Measurements from ENCODE around the gene GNAO1.

GRCh38 chr16:56190677-56191155, 573 bp upstream of the GNAO1 start:
- TF ChIP-seq FOXM1 (IDR thresholded peaks at IDR 0.05; ENCODE audit: borderline replicate concordance), result no peak
- TF ChIP-seq ZNF384 (IDR thresholded peaks at IDR 0.05), result no peak
- no peak for TF ChIP-seq LEF1 (IDR thresholded peaks at IDR 0.05; ENCODE audit: borderline replicate concordance)
- no peak for TF ChIP-seq BHLHE40 (IDR thresholded peaks at IDR 0.05; ENCODE audit: borderline replicate concordance)
- TF ChIP-seq NFRKB (IDR thresholded peaks at IDR 0.05), result no peak
- TF ChIP-seq FOXA1 (IDR thresholded peaks at IDR 0.05), result no peak
- TF ChIP-seq ELF4 (IDR thresholded peaks at IDR 0.05), result no peak
- TF ChIP-seq TARDBP (IDR thresholded peaks at IDR 0.05), result no peak
- no peak for TF ChIP-seq SP1 (IDR thresholded peaks at IDR 0.05)
